GM12878 (cell line): Measurements from ENCODE around the gene CAMK2A. TPM values are rescaled to one million over a fixed set of nuclear protein-coding genes. Genes with fewer than 3 reads are reported as not detected.

Source experiments
- ATAC-seq: fragments of 200-7000 bp; cut with Tn5 transposase; 3 replicates; pipeline ENCODE4 v1.9.1; 2020; ENCODE audit warnings: mild to moderate bottlenecking, moderate library complexity
- BruUV-seq: library from RNA; stranded (reverse); fragments of 400-500 nt; replicated peaks from 2 replicates; lab custom pipeline; 2021; lab: Mats Ljungman, UMichigan
- CTCF ChIA-PET: fragments of 300-600 bp; sonication (Branson Sonifier 250); formaldehyde crosslinking; extraction: SDS; loops from one replicate; lab custom pipeline; 2021; ENCODE audit warnings: inconsistent platforms; lab: Yijun Ruan, JAX
- POLR2A ChIA-PET: fragments of 350-600 bp; formaldehyde crosslinking; extraction: SDS; loops from one replicate; lab custom pipeline; 2021; ENCODE audit warnings: inconsistent platforms; lab: Charles Lee
- RAD21 ChIA-PET: fragments of 300-600 bp; sonication (Branson Sonifier 250); formaldehyde crosslinking; loops from one replicate; lab custom pipeline; 2023; ENCODE audit warnings: antibody characterized with exemption; ENCODE audit not compliant: unreplicated experiment; lab: Charles Lee
- SMC1A ChIA-PET: fragments of 300-600 bp; sonication (Branson Sonifier 250); formaldehyde crosslinking; loops from one replicate; lab custom pipeline; 2023; ENCODE audit not compliant: unreplicated experiment, uncharacterized antibody; lab: Charles Lee
- DNase-seq: peaks from one replicate; pipeline ENCODE4 v3.0.0-alpha.2; 2011; ENCODE audit warnings: low read depth, low spot score
- FAIRE-seq: peaks from 3 replicates; lab custom pipeline; 2011; peaks lifted over from hg19 to GRCh38; lab: Jason Lieb, UNC
- H2AFZ ChIP-seq: 2 replicates; pipeline ENCODE4 v1.6.0; 2011; ENCODE audit warnings: low read depth, low read length, control low read depth; ENCODE audit not compliant: control insufficient read depth
- H3K27ac ChIP-seq: 2 replicates; pipeline ENCODE4 v1.5.1; 2011; ENCODE audit warnings: control low read depth; ENCODE audit not compliant: control insufficient read depth, insufficient read depth
- H3K27me3 ChIP-seq, 2 experiments: replicated peaks in 1 of 2; 2 replicates each; pipeline versions ENCODE4 v1.6.0 to v1.6.1; 2011; ENCODE audit warnings: low read length in 1 of 2; ENCODE audit not compliant: control insufficient read depth in 2 of 2, insufficient read depth in 2 of 2
- H3K36me3 ChIP-seq, 2 experiments: 2 replicates each; pipeline ENCODE4 v1.5.1; 2011; ENCODE audit warnings: low read length in 1 of 2; ENCODE audit not compliant: control insufficient read depth in 2 of 2, insufficient read depth in 2 of 2
- H3K4me1 ChIP-seq: 2 replicates; pipeline ENCODE4 v1.6.1; 2011; ENCODE audit warnings: mild to moderate bottlenecking, low read length, moderate library complexity, mixed read lengths; ENCODE audit not compliant: control insufficient read depth, insufficient read depth
- H3K4me2 ChIP-seq: 2 replicates; pipeline ENCODE4 v1.6.0; 2011; ENCODE audit warnings: control low read depth; ENCODE audit not compliant: control insufficient read depth, insufficient read depth
- H3K4me3 ChIP-seq: fragments of 200-600 bp; sonication (generic); 2 replicates; pipeline ENCODE4 v1.5.1; 2016
- H3K79me2 ChIP-seq: 2 replicates; pipeline ENCODE4 v1.6.0; 2011; ENCODE audit warnings: low read length; ENCODE audit not compliant: control insufficient read depth, insufficient read depth
- H3K9ac ChIP-seq: 2 replicates; pipeline ENCODE4 v1.8.0; 2011; ENCODE audit warnings: low read length, control low read depth, mixed read lengths; ENCODE audit not compliant: control insufficient read depth, insufficient read depth
- H3K9me3 ChIP-seq: replicated peaks from 3 replicates; pipeline ENCODE4 v1.5.1; 2011; ENCODE audit warnings: mild to moderate bottlenecking, low read length; ENCODE audit not compliant: control insufficient read depth, insufficient read depth
- H4K20me1 ChIP-seq: 2 replicates; pipeline ENCODE4 v1.6.0; 2011; ENCODE audit not compliant: control insufficient read depth, insufficient read depth
- BCL11A ChIP-seq: IDR thresholded peaks from 2 replicates; pipeline ENCODE4 v1.6.1; 2011; ENCODE audit warnings: low read depth, low read length
- EGR1 ChIP-seq, 2 experiments: IDR thresholded peaks; 1 replicate in 1 of 2; 2 replicates in 1 of 2; pipeline ENCODE4 v1.6.1; 2011 to 2012; ENCODE audit warnings: low read depth in 2 of 2, low read length in 2 of 2, borderline replicate concordance in 1 of 2, mild to moderate bottlenecking in 1 of 2, moderate library complexity in 1 of 2
- IKZF1 ChIP-seq: fragments of 450-650 bp; conservative IDR thresholded peaks from 2 replicates; pipeline ENCODE4 v1.6.1; 2017; ENCODE audit warnings: antibody characterized with exemption, mild to moderate bottlenecking
- MTA3 ChIP-seq: IDR thresholded peaks from 2 replicates; pipeline ENCODE4 v1.6.1; 2012; ENCODE audit warnings: low read length, inconsistent platforms, borderline replicate concordance
- MYB ChIP-seq: fragments of 150-350 bp; IDR thresholded peaks from 2 replicates; pipeline ENCODE4 v1.6.1; 2014; ENCODE audit warnings: mild to moderate bottlenecking, low read depth, low read length, borderline replicate concordance
- NR2C1 ChIP-seq: fragments of 450-650 bp; IDR thresholded peaks from 2 replicates; pipeline ENCODE4 v1.6.1; 2017; ENCODE audit warnings: antibody characterized with exemption, mild to moderate bottlenecking, moderate library complexity
- SMARCA5 ChIP-seq: fragments of 450-650 bp; IDR thresholded peaks from 2 replicates; pipeline ENCODE4 v1.6.1; 2017; ENCODE audit warnings: mild to moderate bottlenecking
- ZBED1 ChIP-seq: IDR thresholded peaks from 2 replicates; pipeline ENCODE4 v1.6.1; 2016; ENCODE audit warnings: borderline replicate concordance
- WGBS: methylation state at CpG from one replicate; pipeline ENCODE4 v1.1.6; 2016; ENCODE audit warnings: low lambda C conversion rate; ENCODE audit not compliant: insufficient replicate concordance, insufficient coverage; ENCODE audit errors: missing lambda C conversion rate; 5-methylcytosine and 5-hydroxymethylcytosine counted together
- in situ Hi-C: fragments of 300-500 bp; cut with MboI; formaldehyde crosslinking; loops from 9 replicates; pipeline ENCODE4 v1.14.3; 2018; ENCODE audit warnings: mixed read lengths
- intact Hi-C: fragments of 100-400 bp; cut with micrococcal nuclease; formaldehyde crosslinking; loops from one replicate; pipeline ENCODE4 v1.14.2; 2022; ENCODE audit not compliant: unreplicated experiment
- polyA plus RNA-seq, 11 experiments: library from polyadenylated mRNA; depleted of rRNA in 4 of 11; unstranded in 6 of 11; stranded (reverse) in 5 of 11; fragments of >200 nt; fragmentation: Nextera tagmentation in 4 of 11; fragmentation: Illumina TruSeq in 1 of 11; extraction: Ambion mirVana in 4 of 11; extraction: Trizol in 1 of 11; gene quantifications; 1 replicate in 1 of 11; 2 replicates in 10 of 11; pipeline versions ENCODE4 v1.2.1 to v1.2.3, GENCODE V29; 2011 to 2016; ENCODE audit warnings: inconsistent platforms in 2 of 11, missing spikeins in 2 of 11, low read depth in 1 of 11
- total RNA-seq, 4 experiments: library from RNA; depleted of rRNA in 3 of 4; stranded (reverse); fragments of >200 nt in 3 of 4; fragmentation: Illumina TruSeq in 1 of 4; extraction: Trizol in 1 of 4; gene quantifications; 2 replicates each; pipeline versions ENCODE4 v1.2.1 to v1.2.3, GENCODE V29; 2013 to 2021
- TF ChIP-seq, protein P1 (sequence below): IDR thresholded peaks from 2 replicates; pipeline ENCODE4 v1.6.1; 2012; ENCODE audit warnings: low read length, inconsistent platforms
- TF ChIP-seq, protein P2 (sequence below): IDR thresholded peaks from 2 replicates; pipeline ENCODE4 v1.6.1; 2012; ENCODE audit warnings: low read depth, low read length, improper control_type of control experiment
- TF ChIP-seq, protein P3 (sequence below): fragments of 450-650 bp; formaldehyde crosslinking; IDR thresholded peaks from 2 replicates; pipeline ENCODE4 v1.5.0; 2022; ENCODE audit warnings: mild to moderate bottlenecking, missing genetic modification characterization
- TF ChIP-seq, protein P4 (sequence below): fragments of 450-650 bp; formaldehyde crosslinking; IDR thresholded peaks from 2 replicates; pipeline ENCODE4 v1.4.0; 2022; ENCODE audit warnings: mild to moderate bottlenecking, moderate library complexity

The CAMK2A gene
- total and polyA plus RNA-seq, 10 of the 15 experiments (the other 5 are each of a cell fraction or from before 2014, with no cell fraction given) = 0.11 TPM; not detected in 9

DNA sequence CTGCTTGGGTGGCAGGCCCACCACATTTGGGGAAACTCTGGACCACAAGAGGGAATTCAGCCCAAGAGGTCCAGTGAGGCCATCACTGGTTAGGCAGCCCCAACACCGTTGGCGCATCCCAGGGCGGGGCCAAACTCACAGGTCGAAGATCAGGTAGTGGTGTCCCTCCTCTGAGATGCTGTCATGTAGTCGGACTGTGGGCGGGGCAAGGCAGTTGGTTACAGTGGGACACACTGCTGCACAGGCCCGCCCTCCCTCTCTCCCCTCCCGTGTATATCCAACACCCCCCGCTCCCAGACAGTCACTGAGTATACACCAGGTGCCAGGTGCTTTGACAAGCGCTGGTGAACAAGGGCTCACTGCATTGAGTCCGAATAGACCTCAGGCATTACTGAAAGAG lies 32.1 kb downstream of the CAMK2A start:
- no peak for DNase-seq
- Histone ChIP-seq H4K20me1 (no peaks in the 10 kb centered on the region), H3K4me1 (no peaks in the 10 kb centered on the region), H3K4me2 (no peak overlapping the region), H3K4me3 (no peak overlapping the region), H3K9ac (no peak overlapping the region), H3K9me3 (no peaks in the 10 kb centered on the region), H3K27me3 (peaks cover 0 to 2% of the 10 kb centered on the region in 2 experiments; a peak in 2 of 4 replicates), H3K27ac (no peak overlapping the region), H2AFZ (no peak overlapping the region), H3K36me3 (no peaks in the 10 kb centered on the region), H3K79me2 (no peaks in the 10 kb centered on the region)
- ChIA-PET RAD21 (no interaction called here), SMC1A (no interaction called here), CTCF (interaction anchor here (1.1 to 1.2 kb wide), 2 partner anchors 95 to 236 kb away, joined by 3 to 4 read pairs; no protein-coding TSS in a partner anchor), POLR2A (no interaction called here)
- WGBS = 38% methylated on average over 11 of the region's 11 CpGs
- no peak for ATAC-seq
- intact Hi-C loops (no loop called here), in situ Hi-C loops (no loop called here)
- no peak for FAIRE-seq
- TF ChIP-seq, protein P1, sequence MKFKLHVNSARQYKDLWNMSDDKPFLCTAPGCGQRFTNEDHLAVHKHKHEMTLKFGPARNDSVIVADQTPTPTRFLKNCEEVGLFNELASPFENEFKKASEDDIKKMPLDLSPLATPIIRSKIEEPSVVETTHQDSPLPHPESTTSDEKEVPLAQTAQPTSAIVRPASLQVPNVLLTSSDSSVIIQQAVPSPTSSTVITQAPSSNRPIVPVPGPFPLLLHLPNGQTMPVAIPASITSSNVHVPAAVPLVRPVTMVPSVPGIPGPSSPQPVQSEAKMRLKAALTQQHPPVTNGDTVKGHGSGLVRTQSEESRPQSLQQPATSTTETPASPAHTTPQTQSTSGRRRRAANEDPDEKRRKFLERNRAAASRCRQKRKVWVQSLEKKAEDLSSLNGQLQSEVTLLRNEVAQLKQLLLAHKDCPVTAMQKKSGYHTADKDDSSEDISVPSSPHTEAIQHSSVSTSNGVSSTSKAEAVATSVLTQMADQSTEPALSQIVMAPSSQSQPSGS = no peak
- TF ChIP-seq, protein P2, sequence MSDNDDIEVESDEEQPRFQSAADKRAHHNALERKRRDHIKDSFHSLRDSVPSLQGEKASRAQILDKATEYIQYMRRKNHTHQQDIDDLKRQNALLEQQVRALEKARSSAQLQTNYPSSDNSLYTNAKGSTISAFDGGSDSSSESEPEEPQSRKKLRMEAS = no peak
- TF ChIP-seq, protein P3, sequence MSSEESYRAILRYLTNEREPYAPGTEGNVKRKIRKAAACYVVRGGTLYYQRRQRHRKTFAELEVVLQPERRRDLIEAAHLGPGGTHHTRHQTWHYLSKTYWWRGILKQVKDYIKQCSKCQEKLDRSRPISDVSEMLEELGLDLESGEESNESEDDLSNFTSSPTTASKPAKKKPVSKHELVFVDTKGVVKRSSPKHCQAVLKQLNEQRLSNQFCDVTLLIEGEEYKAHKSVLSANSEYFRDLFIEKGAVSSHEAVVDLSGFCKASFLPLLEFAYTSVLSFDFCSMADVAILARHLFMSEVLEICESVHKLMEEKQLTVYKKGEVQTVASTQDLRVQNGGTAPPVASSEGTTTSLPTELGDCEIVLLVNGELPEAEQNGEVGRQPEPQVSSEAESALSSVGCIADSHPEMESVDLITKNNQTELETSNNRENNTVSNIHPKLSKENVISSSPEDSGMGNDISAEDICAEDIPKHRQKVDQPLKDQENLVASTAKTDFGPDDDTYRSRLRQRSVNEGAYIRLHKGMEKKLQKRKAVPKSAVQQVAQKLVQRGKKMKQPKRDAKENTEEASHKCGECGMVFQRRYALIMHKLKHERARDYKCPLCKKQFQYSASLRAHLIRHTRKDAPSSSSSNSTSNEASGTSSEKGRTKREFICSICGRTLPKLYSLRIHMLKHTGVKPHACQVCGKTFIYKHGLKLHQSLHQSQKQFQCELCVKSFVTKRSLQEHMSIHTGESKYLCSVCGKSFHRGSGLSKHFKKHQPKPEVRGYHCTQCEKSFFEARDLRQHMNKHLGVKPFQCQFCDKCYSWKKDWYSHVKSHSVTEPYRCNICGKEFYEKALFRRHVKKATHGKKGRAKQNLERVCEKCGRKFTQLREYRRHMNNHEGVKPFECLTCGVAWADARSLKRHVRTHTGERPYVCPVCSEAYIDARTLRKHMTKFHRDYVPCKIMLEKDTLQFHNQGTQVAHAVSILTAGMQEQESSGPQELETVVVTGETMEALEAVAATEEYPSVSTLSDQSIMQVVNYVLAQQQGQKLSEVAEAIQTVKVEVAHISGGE (CRISPR knock-in tag) = no peak
- TF ChIP-seq SMARCA5 (no peak), BCL11A (no peak), MTA3 (no peak), EGR1 (IDR thresholded peaks at IDR 0.05; ENCODE audit: borderline replicate concordance in 1 of 2, low read depth in 2 of 2, low read length in 2 of 2) (no peak), ZBED1 (no peak), IKZF1 (no peak), NR2C1 (no peak), MYB (no peak)
- TF ChIP-seq, protein P4, sequence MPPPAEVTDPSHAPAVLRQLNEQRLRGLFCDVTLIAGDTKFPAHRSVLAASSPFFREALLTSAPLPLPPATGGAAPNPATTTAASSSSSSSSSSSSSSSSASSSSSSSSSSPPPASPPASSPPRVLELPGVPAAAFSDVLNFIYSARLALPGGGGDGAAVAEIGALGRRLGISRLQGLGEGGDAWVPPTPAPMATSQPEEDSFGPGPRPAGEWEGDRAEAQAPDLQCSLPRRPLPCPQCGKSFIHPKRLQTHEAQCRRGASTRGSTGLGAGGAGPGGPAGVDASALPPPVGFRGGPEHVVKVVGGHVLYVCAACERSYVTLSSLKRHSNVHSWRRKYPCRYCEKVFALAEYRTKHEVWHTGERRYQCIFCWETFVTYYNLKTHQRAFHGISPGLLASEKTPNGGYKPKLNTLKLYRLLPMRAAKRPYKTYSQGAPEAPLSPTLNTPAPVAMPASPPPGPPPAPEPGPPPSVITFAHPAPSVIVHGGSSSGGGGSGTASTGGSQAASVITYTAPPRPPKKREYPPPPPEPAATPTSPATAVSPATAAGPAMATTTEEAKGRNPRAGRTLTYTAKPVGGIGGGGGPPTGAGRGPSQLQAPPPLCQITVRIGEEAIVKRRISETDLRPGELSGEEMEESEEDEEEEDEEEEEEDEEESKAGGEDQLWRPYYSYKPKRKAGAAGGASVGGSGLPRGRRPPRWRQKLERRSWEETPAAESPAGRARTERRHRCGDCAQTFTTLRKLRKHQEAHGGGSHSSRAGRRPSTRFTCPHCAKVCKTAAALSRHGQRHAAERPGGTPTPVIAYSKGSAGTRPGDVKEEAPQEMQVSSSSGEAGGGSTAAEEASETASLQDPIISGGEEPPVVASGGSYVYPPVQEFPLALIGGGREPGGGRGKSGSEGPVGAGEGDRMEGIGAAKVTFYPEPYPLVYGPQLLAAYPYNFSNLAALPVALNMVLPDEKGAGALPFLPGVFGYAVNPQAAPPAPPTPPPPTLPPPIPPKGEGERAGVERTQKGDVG (CRISPR knock-in tag) = no peak
- BruUV-seq = no TSS peak
